Heart left ventricle (tissue), 13 donors: ENCODE results near the gene FBXO41.

Experiments used
- CTCF ChIP-seq, 12 donors: fragments of 200-600 bp; sonication (generic) in 4 of 12; IDR thresholded peaks; one replicate each; pipeline versions ENCODE4 v1.5.0 to v1.8.0; 2018 to 2022; ENCODE audit warnings: antibody characterized with exemption in 12 of 12, mild to moderate bottlenecking in 5 of 12
- POLR2A ChIP-seq, 2 donors: fragments of 450-650 bp; IDR thresholded peaks; one replicate each; pipeline ENCODE4 v1.6.1; 2017; ENCODE audit warnings: antibody characterized with exemption in 2 of 2, mild to moderate bottlenecking in 2 of 2, moderate library complexity in 2 of 2
- donor health status: ischemic (EF 13 %, LVEDD 7.1; RV severe dilation, severe dysfunction).
- donor health status: DM: no; HTN: yes; CAD: no.
- donor health status: DM: no; HTN: no; CAD: no.
- donor health status: ischemic (EF 25% LVEDD 6.9; RV normal size, moderate dysfunction).
- donor health status: ischemic (EF 25% LVEDD 5.7; RV mildly dilated, moderate dysfunction).
- donor health status: ischemic (EF 35%, LVEDD 5.7; RV mildly dilated, moderate dysfunction).
- donor health status: nonischemic (EF 11% LVEDD 7.7; RV severe dilation, severe dysfunction).
- donor health status: DM: yes; HTN: yes; CAD: no.
- donor health status: PGD.
- donor health status: ischemic (EF 29% LVEDD 5.4; RV normal size, mild dysfunction).
- donor health status: nonischemic (EF 23%, LVEDD 6.1; RV moderate dilation, normal function).

DNA sequence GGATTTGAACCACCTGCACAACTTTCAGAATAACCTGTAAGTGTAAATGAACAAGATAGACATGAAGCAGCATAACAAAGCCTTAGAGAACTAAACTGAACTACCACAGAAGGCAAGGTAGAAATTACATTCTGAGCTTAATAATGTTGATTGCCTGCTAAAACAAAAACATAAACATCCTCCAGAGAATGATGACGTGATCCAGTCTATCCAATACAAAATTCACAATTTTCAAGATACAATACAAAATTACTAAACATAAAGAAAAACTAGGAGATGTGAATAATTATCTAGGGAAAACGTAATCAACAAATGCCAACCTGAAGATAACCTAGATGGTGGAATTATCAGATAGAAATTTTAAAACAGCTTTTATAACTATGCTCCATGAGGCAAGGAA lies 49.8 kb upstream of the FBXO41 start:
- TF ChIP-seq CTCF (IDR thresholded peaks at IDR 0.05), result no peak
- no peak for TF ChIP-seq POLR2A (IDR thresholded peaks at IDR 0.05)
